GM18867 (cell line): ENCODE results near the gene CAND1.

Source experiments
- ATAC-seq: cut with Tn5 transposase; IDR thresholded peaks from one replicate; pipeline ENCODE4 v1.9.1; 2021; ENCODE audit warnings: mild to moderate bottlenecking, moderate library complexity; ENCODE audit not compliant: unreplicated experiment

Gene CAND1

GRCh38 chr12:67280088-67280487 lies 10.9 kb downstream of the CAND1 start:
- no peak for ATAC-seq

GRCh38 chr12:67280572-67280971 lies 11.4 kb downstream of the CAND1 start:
- no peak for ATAC-seq

- ATAC-seq: no peak
Measured at GRCh38 chr12:67284561-67284960, 15.4 kb downstream of the CAND1 start.

GRCh38 chr12:67286257-67286656 lies 17.1 kb downstream of the CAND1 start:
- no peak for ATAC-seq

- ATAC-seq: no peak
Measured at GRCh38 chr12:67287311-67287710, 18.2 kb downstream of the CAND1 start.

GRCh38 chr12:67288561-67288960 lies 19.4 kb downstream of the CAND1 start:
- ATAC-seq: no peak

GRCh38 chr12:67290378-67290777 lies 21.2 kb downstream of the CAND1 start:
- ATAC-seq: no peak

- no peak for ATAC-seq
Measured at GRCh38 chr12:67299526-67299925, 30.4 kb downstream of the CAND1 start.

GRCh38 chr12:67299926-67300325 lies 30.8 kb downstream of the CAND1 start:
- no peak for ATAC-seq

- no peak for ATAC-seq
Measured at GRCh38 chr12:67302162-67302561, 33.0 kb downstream of the CAND1 start.

- no peak for ATAC-seq
Measured at GRCh38 chr12:67305544-67305943, 36.4 kb downstream of the CAND1 start.

- ATAC-seq: no peak
Measured at GRCh38 chr12:67306712-67307111, 37.6 kb downstream of the CAND1 start.

GRCh38 chr12:67315661-67316060 lies 46.5 kb downstream of the CAND1 start:
- ATAC-seq: no peak

GRCh38 chr12:67318786-67319185 lies 49.6 kb downstream of the CAND1 start:
- ATAC-seq: no peak

- ATAC-seq: no peak
Measured at GRCh38 chr12:67319936-67320335, 50.8 kb downstream of the CAND1 start.

GRCh38 chr12:67320614-67321295 lies 51.6 kb downstream of the CAND1 start:
- no peak for ATAC-seq

- ATAC-seq: no peak
Measured at GRCh38 chr12:67322580-67322979, 53.4 kb downstream of the CAND1 start.

- ATAC-seq: no peak
Measured at GRCh38 chr12:67323007-67323406, 53.8 kb downstream of the CAND1 start.

GRCh38 chr12:67326637-67327036 lies 57.5 kb downstream of the CAND1 start:
- ATAC-seq: no peak

- no peak for ATAC-seq
Measured at GRCh38 chr12:67327466-67327865, 58.3 kb downstream of the CAND1 start.

GRCh38 chr12:67331123-67331522 lies 62.0 kb downstream of the CAND1 start:
- peak; percentile 73 for ATAC-seq

- ATAC-seq: no peak
Measured at GRCh38 chr12:67331828-67332227, 62.7 kb downstream of the CAND1 start.

- ATAC-seq: no peak
Measured at GRCh38 chr12:67333649-67334048, 64.5 kb downstream of the CAND1 start.
